ENCODE results near the gene INO80.

DNA sequence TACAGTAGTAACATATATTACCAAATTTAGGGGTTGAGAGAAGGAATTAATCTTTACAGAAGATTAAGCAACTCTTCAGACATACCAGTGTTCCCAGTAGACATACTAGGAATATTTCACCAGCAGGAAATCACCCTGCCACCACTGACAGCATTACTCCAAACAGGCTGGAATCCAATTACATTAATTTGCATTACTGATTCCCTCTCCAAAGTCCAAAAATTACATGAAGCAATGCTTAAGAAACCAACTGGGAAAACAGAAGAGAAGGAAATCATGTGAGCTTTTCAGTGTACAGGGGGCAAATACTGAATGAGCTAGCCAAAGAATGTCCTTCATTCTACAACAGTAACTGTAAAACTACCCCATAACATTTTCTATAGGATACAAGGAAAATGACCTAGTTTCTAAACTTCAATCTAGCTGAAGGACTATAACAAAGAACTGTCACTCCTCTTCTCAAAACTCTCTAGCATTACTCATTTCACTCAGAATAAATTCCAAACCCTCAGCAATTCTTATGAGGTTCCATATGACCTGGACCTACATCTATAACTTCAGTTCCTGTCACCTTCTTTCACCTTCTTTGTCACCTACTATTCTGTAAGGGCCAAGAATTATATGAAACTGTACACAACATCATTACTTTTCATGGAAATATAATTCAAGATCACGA lies 72.7 kb downstream of the INO80 start:
- no peak for TF ChIP-seq CTCF (IDR thresholded peaks at IDR 0.05)
- TF ChIP-seq POLR2A (IDR thresholded peaks at IDR 0.05) = no peak
